DMS 273 (cell line): ENCODE results near the gene SYNCRIP.
"Not testable (repeated sequence)": the region's sequence is repeated elsewhere in the genome, so short reads cannot be mapped to it uniquely, and the experiment has no call there.

Experiments
- DNase-seq: peaks from one replicate; lab custom pipeline; 2025; ENCODE audit not compliant: unreplicated experiment; lab: John Stamatoyannopoulos, UW

The SYNCRIP gene

GRCh38 chr6:85670573-85670972, 27.9 kb upstream of the SYNCRIP start:
- DNase-seq, result peak; percentile 56

GRCh38 chr6:85669735-85670194, 27.1 kb upstream of the SYNCRIP start:
- DNase-seq, result peak; percentile 7

- no peak for DNase-seq
Observed at GRCh38 chr6:85662251-85662650, 19.6 kb upstream of the SYNCRIP start.

GRCh38 chr6:85660181-85660611, 17.5 kb upstream of the SYNCRIP start:
- DNase-seq, result peak; percentile 61

GRCh38 chr6:85650606-85651005, 7.9 kb upstream of the SYNCRIP start:
- no peak for DNase-seq

- DNase-seq, result peak; percentile 55
Observed at GRCh38 chr6:85644279-85644762, 1.6 kb upstream of the SYNCRIP start.

GRCh38 chr6:85643537-85644278, 1.0 kb upstream of the SYNCRIP start:
- peak; percentile 96 for DNase-seq

GRCh38 chr6:85641897-85642773, 551 bp downstream of the SYNCRIP start:
- DNase-seq, result peak; percentile 71

- no peak for DNase-seq
Observed at GRCh38 chr6:85641522-85641896, 1.2 kb downstream of the SYNCRIP start.

- DNase-seq, result peak; percentile 18
Observed at GRCh38 chr6:85640821-85641220, 1.9 kb downstream of the SYNCRIP start.

- DNase-seq, result peak; percentile 28
Observed at GRCh38 chr6:85637579-85637978, 5.1 kb downstream of the SYNCRIP start.

GRCh38 chr6:85632164-85632942, 10.3 kb downstream of the SYNCRIP start:
- DNase-seq, result no peak

- DNase-seq, result not testable (repeated sequence)
Observed at GRCh38 chr6:85631117-85631516, 11.6 kb downstream of the SYNCRIP start.

- DNase-seq, result no peak
Observed at GRCh38 chr6:85628353-85628752, 14.3 kb downstream of the SYNCRIP start.

- DNase-seq, result no peak
Observed at GRCh38 chr6:85620308-85620707, 22.4 kb downstream of the SYNCRIP start.

GRCh38 chr6:85614780-85615179, 27.9 kb downstream of the SYNCRIP start:
- DNase-seq, result no peak

GRCh38 chr6:85612690-85613474, 29.8 kb downstream of the SYNCRIP start:
- DNase-seq, result peak; percentile 6

- DNase-seq, result no peak
Observed at GRCh38 chr6:85610182-85610895, 32.3 kb downstream of the SYNCRIP start.

GRCh38 chr6:85602100-85602499, 40.6 kb downstream of the SYNCRIP start:
- no peak for DNase-seq
